Glutamatergic neuron (in vitro differentiated cells): Measurements from ENCODE around the gene PLAAT3. TPM values are rescaled to one million over a fixed set of nuclear protein-coding genes. Genes with fewer than 3 reads are reported as not detected.

Source experiments
- DNase-seq: peaks from one replicate; pipeline ENCODE4 v3.0.0; 2022
- H3K27ac Mint-ChIP-seq: one replicate; pipeline ENCODE4 v1.8.0; 2020; ENCODE audit warnings: mild to moderate bottlenecking, mixed read lengths, inconsistent platforms; ENCODE audit not compliant: unreplicated experiment
- H3K27me3 Mint-ChIP-seq: one replicate; pipeline ENCODE4 v1.8.0; 2020; ENCODE audit warnings: mild to moderate bottlenecking, moderate library complexity, mixed read lengths, inconsistent platforms; ENCODE audit not compliant: unreplicated experiment
- H3K36me3 Mint-ChIP-seq: one replicate; pipeline ENCODE4 v1.8.0; 2020; ENCODE audit warnings: mild to moderate bottlenecking, mixed read lengths, inconsistent platforms; ENCODE audit not compliant: unreplicated experiment
- H3K4me1 Mint-ChIP-seq: one replicate; pipeline ENCODE4 v1.8.0; 2020; ENCODE audit warnings: mild to moderate bottlenecking, low read depth, mixed read lengths, inconsistent platforms; ENCODE audit not compliant: unreplicated experiment
- H3K4me3 Mint-ChIP-seq: one replicate; pipeline ENCODE4 v1.8.0; 2020; ENCODE audit warnings: mild to moderate bottlenecking, mixed read lengths, inconsistent platforms; ENCODE audit not compliant: unreplicated experiment
- H3K9me3 Mint-ChIP-seq: one replicate; pipeline ENCODE4 v1.8.0; 2020; ENCODE audit warnings: mild to moderate bottlenecking, moderate library complexity, mixed read lengths, inconsistent platforms; ENCODE audit not compliant: unreplicated experiment
- total RNA-seq: library from RNA; stranded (reverse); fragmentation: NEBNext Ultra II Directional; extraction: Animal tissue kit (Norgen Biotek cat#: 25700); gene quantifications from one replicate; pipeline ENCODE4 v1.2.1, GENCODE V29; 2021; ENCODE audit not compliant: unreplicated experiment
- TF ChIP-seq, protein P1 (sequence below): fragments of 200-600 bp; sonication (generic); IDR thresholded peaks from one replicate; pipeline ENCODE4 v1.5.0; 2021; ENCODE audit not compliant: partially characterized antibody, unreplicated experiment

The PLAAT3 gene
- total RNA-seq, 1 donor from 2014 or later, result 43.6 TPM

DNA sequence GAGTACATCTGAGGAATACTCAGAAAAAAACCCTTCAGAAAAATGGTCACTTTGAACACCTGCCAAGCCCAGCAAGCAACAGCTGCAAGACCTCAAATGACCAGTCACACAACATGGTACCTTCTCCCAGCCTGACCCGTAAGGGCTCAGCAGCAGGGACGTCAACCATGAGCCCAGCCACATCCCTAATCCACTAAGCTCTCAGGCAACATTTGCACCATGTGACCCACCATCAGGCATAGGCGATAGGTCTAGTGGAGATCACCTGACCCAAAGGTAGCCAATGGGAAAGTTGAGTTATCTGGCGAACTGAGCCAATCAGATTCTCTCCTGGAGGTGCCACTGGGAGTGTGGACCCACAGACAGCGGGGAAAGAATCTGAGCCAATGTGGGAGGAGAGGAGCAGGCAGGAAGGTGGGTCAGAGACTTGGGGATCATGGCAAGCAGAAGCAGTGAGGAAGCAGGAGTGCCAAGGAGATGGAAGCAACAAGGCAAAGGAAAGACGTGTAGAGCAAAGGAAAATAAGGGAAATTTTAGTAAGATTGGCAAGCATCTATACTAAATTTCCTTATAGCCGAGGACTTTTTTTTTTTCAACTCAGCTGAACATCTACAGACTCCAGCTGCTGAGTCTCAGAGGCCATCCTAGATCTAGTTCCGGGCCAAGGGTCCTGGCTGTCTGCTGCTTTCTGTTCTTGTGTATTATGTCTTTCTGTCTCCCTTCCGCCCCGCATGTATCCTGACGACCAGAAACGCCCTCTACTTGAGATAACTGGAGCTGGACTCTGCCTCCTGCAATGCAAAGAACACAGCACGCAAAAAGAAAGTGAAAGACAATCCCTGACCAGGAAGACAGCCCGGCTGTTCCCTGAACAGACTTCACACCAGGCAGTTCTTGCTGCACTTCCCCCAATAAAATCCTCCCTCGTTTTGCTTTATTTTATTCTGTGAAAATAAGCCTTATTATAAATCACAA lies 40.1 kb downstream of the PLAAT3 start:
- H3K36me3 Mint-ChIP-seq, result peaks cover 10% of the 10 kb centered on the region

DNA sequence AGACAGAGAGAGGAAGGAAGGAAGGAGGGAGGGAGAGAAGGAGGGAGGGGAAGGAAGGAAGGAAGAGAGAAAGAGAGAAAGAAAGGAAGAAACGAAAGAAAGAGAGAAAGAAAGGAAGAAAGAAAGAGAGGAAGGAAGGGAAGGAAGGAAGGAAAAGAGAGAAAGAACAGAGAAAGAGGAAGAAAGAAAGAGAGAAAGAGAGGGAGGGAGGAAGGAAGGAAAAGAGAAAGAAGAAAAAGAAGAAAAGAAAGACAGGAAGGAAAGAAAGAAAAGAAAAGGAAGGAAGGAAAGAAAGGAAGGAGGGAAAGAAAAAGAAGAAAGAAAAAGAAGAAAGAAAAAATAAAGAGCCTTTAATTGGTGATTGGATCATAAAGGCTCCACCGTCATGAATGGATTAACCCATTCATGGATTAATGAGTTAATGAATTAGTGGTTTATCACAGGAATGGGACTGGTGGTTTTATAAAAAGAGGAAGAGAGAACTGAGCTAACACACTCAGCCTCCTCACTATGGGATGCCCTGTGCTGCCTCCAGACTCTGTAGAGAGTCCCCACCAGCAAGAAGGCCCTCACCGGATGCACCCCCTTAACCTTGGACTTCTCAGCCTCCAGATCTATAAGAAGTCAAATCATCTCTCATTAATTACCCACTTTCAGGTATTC lies 42.1 kb downstream of the PLAAT3 start:
- H3K36me3 Mint-ChIP-seq, result peaks cover 4% of the 10 kb centered on the region
- no peak for DNase-seq
- TF ChIP-seq, protein P1, sequence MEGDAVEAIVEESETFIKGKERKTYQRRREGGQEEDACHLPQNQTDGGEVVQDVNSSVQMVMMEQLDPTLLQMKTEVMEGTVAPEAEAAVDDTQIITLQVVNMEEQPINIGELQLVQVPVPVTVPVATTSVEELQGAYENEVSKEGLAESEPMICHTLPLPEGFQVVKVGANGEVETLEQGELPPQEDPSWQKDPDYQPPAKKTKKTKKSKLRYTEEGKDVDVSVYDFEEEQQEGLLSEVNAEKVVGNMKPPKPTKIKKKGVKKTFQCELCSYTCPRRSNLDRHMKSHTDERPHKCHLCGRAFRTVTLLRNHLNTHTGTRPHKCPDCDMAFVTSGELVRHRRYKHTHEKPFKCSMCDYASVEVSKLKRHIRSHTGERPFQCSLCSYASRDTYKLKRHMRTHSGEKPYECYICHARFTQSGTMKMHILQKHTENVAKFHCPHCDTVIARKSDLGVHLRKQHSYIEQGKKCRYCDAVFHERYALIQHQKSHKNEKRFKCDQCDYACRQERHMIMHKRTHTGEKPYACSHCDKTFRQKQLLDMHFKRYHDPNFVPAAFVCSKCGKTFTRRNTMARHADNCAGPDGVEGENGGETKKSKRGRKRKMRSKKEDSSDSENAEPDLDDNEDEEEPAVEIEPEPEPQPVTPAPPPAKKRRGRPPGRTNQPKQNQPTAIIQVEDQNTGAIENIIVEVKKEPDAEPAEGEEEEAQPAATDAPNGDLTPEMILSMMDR, result no peak
- no peak overlapping the region for H3K27ac Mint-ChIP-seq
- no peaks in the 10 kb centered on the region for H3K9me3 Mint-ChIP-seq
- no peak overlapping the region for H3K4me3 Mint-ChIP-seq
- peaks cover 2% of the 10 kb centered on the region for H3K27me3 Mint-ChIP-seq
- peaks cover 4% of the 10 kb centered on the region for H3K4me1 Mint-ChIP-seq

More for the DNA sequence above, 40.1 kb downstream of the PLAAT3 start:
- no peaks in the 10 kb centered on the region for H3K4me1 Mint-ChIP-seq
- H3K27me3 Mint-ChIP-seq, result peaks cover 4% of the 10 kb centered on the region
- no peaks in the 10 kb centered on the region for H3K9me3 Mint-ChIP-seq
- no peak overlapping the region for H3K4me3 Mint-ChIP-seq
- no peak for DNase-seq
- no peak overlapping the region for H3K27ac Mint-ChIP-seq
- TF ChIP-seq, protein P1, result no peak

DNA sequence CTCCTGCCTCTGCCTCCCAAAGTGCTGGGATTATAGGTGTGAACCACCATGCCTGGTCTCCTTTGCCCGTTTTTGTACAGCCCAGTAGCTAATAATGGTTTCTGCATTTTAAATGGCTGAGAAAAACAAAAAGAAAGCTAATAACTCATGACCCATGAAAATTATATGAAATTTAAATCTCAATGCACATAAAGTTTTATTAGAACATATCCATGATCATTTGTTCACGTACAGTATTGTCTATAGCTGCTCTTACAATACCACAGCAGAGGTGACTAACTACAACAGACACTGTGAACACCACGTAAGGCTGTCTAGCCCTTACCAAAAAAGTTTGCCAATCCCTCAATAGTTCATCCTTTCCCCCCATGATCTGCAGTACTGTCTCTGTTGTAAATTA lies 44.7 kb downstream of the PLAAT3 start:
- TF ChIP-seq, protein P1, result no peak
- H3K9me3 Mint-ChIP-seq, result peaks cover 2% of the 10 kb centered on the region
- H3K27ac Mint-ChIP-seq, result no peak overlapping the region
- no peak for DNase-seq
- peaks cover 4% of the 10 kb centered on the region for H3K36me3 Mint-ChIP-seq
- no peak overlapping the region for H3K4me3 Mint-ChIP-seq
- H3K4me1 Mint-ChIP-seq, result peaks cover 5% of the 10 kb centered on the region
- peaks cover 8% of the 10 kb centered on the region for H3K27me3 Mint-ChIP-seq

DNA sequence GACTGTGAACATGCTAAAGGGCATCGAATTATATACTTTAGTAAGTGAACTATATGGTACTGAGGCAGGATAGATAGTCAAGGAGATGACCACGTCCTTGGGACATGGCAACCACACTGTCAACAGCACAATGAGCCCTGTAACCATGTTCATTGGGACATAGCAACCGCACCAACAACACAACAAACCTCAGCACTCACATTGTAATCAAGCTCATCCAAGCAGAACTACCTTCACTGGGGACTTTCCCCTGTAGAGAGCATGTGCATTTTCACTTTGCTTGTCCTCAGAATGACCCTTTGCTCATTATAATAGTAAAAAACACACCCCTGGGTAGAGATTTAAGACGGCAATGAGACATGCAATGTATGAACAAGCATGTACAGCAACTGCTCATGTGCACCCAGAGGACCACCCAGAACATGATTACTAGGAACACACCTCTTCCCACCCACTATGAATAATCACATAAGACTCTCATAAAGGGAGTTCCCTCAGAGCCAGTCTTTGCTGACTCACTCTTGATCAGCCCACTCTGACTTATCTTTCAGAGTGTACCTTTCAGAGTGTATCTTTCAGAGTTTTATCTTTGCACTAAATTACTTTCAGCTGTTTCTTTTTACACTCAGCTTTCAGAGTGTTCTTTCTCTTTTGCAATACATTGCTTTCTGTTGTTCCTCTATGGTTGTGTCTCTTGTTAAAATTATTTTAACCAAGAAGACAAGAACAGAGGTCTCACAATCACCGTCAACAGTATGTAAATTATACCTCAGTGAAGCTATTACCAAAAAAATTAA lies 47.0 kb downstream of the PLAAT3 start:
- H3K27me3 Mint-ChIP-seq, result peaks cover 12% of the 10 kb centered on the region
- DNase-seq, result no peak
- no peak overlapping the region for H3K4me3 Mint-ChIP-seq
- TF ChIP-seq, protein P1, result no peak
- H3K4me1 Mint-ChIP-seq, result peaks cover 5% of the 10 kb centered on the region
- peaks cover 2% of the 10 kb centered on the region for H3K9me3 Mint-ChIP-seq
- peaks cover 4% of the 10 kb centered on the region for H3K36me3 Mint-ChIP-seq
- H3K27ac Mint-ChIP-seq, result no peak overlapping the region
